ENCODE measurements around the gene C9orf40. TPM values are rescaled to one million over a fixed set of nuclear protein-coding genes. Genes with fewer than 3 reads are reported as not detected.

Gene C9orf40
- 10 to 100 TPM in 3 of 4 donors, 1 to 10 TPM in 1; 9.5 to 20.8 (median 11.4) TPM for polyA plus RNA-seq
- long read RNA-seq, donor 1, transcript C9orf40-201 (2 exons, 2,327 nt), result major isoform, 30 of 66 reads
- long read RNA-seq, donor 1, partial matches to known transcripts, result 36 of 66 reads
- long read RNA-seq, donor 1, other reads (novel, unspliced or antisense), result 0 of 66 reads
- long read RNA-seq, donor 2, partial matches to known transcripts, result 0 of 4 reads
- long read RNA-seq, donor 2, other reads (novel, unspliced or antisense), result 0 of 4 reads
- long read RNA-seq, donor 3, transcript C9orf40-201 (2 exons, 2,327 nt), result major isoform, 13 of 19 reads
- long read RNA-seq, donor 3, partial matches to known transcripts, result 6 of 19 reads
- long read RNA-seq, donor 3, other reads (novel, unspliced or antisense), result 0 of 19 reads
- long read RNA-seq, donor 4, result 0 reads
- long read RNA-seq, donor 5, partial matches to known transcripts, result 0 of 3 reads
- long read RNA-seq, donor 5, other reads (novel, unspliced or antisense), result 0 of 3 reads
- long read RNA-seq, donor 6, transcript C9orf40-201 (2 exons, 2,327 nt), result major isoform, 14 of 25 reads
- long read RNA-seq, donor 6, partial matches to known transcripts, result 11 of 25 reads
- long read RNA-seq, donor 6, other reads (novel, unspliced or antisense), result 0 of 25 reads
- long read RNA-seq, donor 7, transcript C9orf40-201 (2 exons, 2,327 nt), result major isoform, 10 of 10 reads
- long read RNA-seq, donor 7, partial matches to known transcripts, result 0 of 10 reads
- long read RNA-seq, donor 7, other reads (novel, unspliced or antisense), result 0 of 10 reads
- long read RNA-seq, donor 8, result 0 reads
- long read RNA-seq, donor 9, partial matches to known transcripts, result 0 of 4 reads
- long read RNA-seq, donor 9, other reads (novel, unspliced or antisense), result 0 of 4 reads
- long read RNA-seq, donor 10, transcript C9orf40-201 (2 exons, 2,327 nt), result major isoform, 9 of 9 reads
- long read RNA-seq, donor 10, partial matches to known transcripts, result 0 of 9 reads
- long read RNA-seq, donor 10, other reads (novel, unspliced or antisense), result 0 of 9 reads

GRCh38 chr9:74952201-74953151 lies at the start of gene C9orf40:
TSS of gene C9orf40 (minus strand) at chr9:74952912. CDS start at chr9:74952611, 301 bp downstream.
- FAIRE-seq (no peak), DNase-seq (peak; percentile 86 to 96)
- Histone ChIP-seq H3K27ac (ENCODE audit: low read depth in 1 of 3, low read length in 2 of 3) (peak within 1 kb of the TSS; percentile 98 to 100 (median 98)), H3K4me1 (ENCODE audit: control insufficient read depth in 3 of 3, insufficient read depth in 2 of 3, low read depth in 1 of 3, low read length in 2 of 3) (peaks cover 0 to 13% (median 2%) of the 10 kb centered on the region in 3 donors), H3K27me3 (ENCODE audit: control insufficient read depth in 3 of 3, insufficient read depth in 3 of 3, low read length in 3 of 3) (no peaks in the 10 kb centered on the region), H3K36me3 (ENCODE audit: control insufficient read depth in 3 of 3, insufficient read depth in 2 of 3, low read depth in 1 of 3, low read length in 3 of 3) (no peaks in the 10 kb centered on the region), H3K4me3 (ENCODE audit: low read depth in 1 of 3, low read length in 3 of 3) (peak within 1 kb of the TSS; percentile 76 to 83 (median 81)), H3K9me3 (ENCODE audit: control insufficient read depth in 2 of 2, insufficient read depth in 1 of 2, low read depth in 1 of 2, low read length in 1 of 2) (no peaks in the 10 kb centered on the region)
- WGBS, 3 donors, result 0% methylated on average over 111 to 125 of the region's 125 CpGs

- Histone ChIP-seq H3K27ac (ENCODE audit: low read depth in 1 of 3, low read length in 2 of 3) (peak overlapping the region in 2 of 3 donors; percentile 46 to 48), H3K4me1 (ENCODE audit: control insufficient read depth in 3 of 3, insufficient read depth in 2 of 3, low read depth in 1 of 3, low read length in 2 of 3) (peaks cover 0 to 15% (median 2%) of the 10 kb centered on the region in 3 donors), H3K9me3 (ENCODE audit: control insufficient read depth in 2 of 2, insufficient read depth in 1 of 2, low read depth in 1 of 2, low read length in 1 of 2) (no peaks in the 10 kb centered on the region), H3K4me3 (ENCODE audit: low read depth in 1 of 3, low read length in 3 of 3) (no peak overlapping the region), H3K36me3 (ENCODE audit: control insufficient read depth in 3 of 3, insufficient read depth in 2 of 3, low read depth in 1 of 3, low read length in 3 of 3) (peaks cover 0 to 2% (median under 1%) of the 10 kb centered on the region in 3 donors), H3K27me3 (ENCODE audit: control insufficient read depth in 3 of 3, insufficient read depth in 3 of 3, low read length in 3 of 3) (no peaks in the 10 kb centered on the region)
- WGBS, 3 donors, result 26 to 40% (median 39%) methylated on average over 4 of the region's 4 CpGs
- peak; percentile 97 for FAIRE-seq
- peak; percentile 96 to 97 for DNase-seq
These were observed 49.2 kb upstream of the C9orf40 start for GRCh38 chr9:75001719-75002421.

- DNase-seq, result no peak
- Histone ChIP-seq H3K4me3 (ENCODE audit: low read depth in 1 of 3, low read length in 3 of 3) (no peak overlapping the region), H3K9me3 (ENCODE audit: control insufficient read depth in 2 of 2, insufficient read depth in 1 of 2, low read depth in 1 of 2, low read length in 1 of 2) (no peaks in the 10 kb centered on the region), H3K27me3 (ENCODE audit: control insufficient read depth in 3 of 3, insufficient read depth in 3 of 3, low read length in 3 of 3) (no peaks in the 10 kb centered on the region), H3K36me3 (ENCODE audit: control insufficient read depth in 3 of 3, insufficient read depth in 2 of 3, low read depth in 1 of 3, low read length in 3 of 3) (peaks cover 2 to 4% (median 2%) of the 10 kb centered on the region in 3 donors), H3K27ac (ENCODE audit: low read depth in 1 of 3, low read length in 2 of 3) (peak overlapping the region in 1 of 3 donors; percentile 46), H3K4me1 (ENCODE audit: control insufficient read depth in 3 of 3, insufficient read depth in 2 of 3, low read depth in 1 of 3, low read length in 2 of 3) (peaks cover 0 to 15% (median 2%) of the 10 kb centered on the region in 3 donors)
- 92 to 96% (median 93%) methylated on average over 2 of the region's 2 CpGs for WGBS, 3 donors
- FAIRE-seq, result no peak
These were observed 48.1 kb upstream of the C9orf40 start for GRCh38 chr9:75000835-75001234.

- Histone ChIP-seq H3K4me3 (ENCODE audit: low read depth in 1 of 3, low read length in 3 of 3) (no peak overlapping the region), H3K4me1 (ENCODE audit: control insufficient read depth in 3 of 3, insufficient read depth in 2 of 3, low read depth in 1 of 3, low read length in 2 of 3) (no peaks in the 10 kb centered on the region), H3K27me3 (ENCODE audit: control insufficient read depth in 3 of 3, insufficient read depth in 3 of 3, low read length in 3 of 3) (no peaks in the 10 kb centered on the region), H3K9me3 (ENCODE audit: control insufficient read depth in 2 of 2, insufficient read depth in 1 of 2, low read depth in 1 of 2, low read length in 1 of 2) (no peaks in the 10 kb centered on the region), H3K27ac (ENCODE audit: low read depth in 1 of 3, low read length in 2 of 3) (no peak overlapping the region), H3K36me3 (ENCODE audit: control insufficient read depth in 3 of 3, insufficient read depth in 2 of 3, low read depth in 1 of 3, low read length in 3 of 3) (peaks cover 0 to 6% (median 2%) of the 10 kb centered on the region in 3 donors)
- DNase-seq (no peak), FAIRE-seq (no peak)
These were observed 32.3 kb upstream of the C9orf40 start for GRCh38 chr9:74985041-74985440.

GRCh38 chr9:74983709-74984108 lies 31.0 kb upstream of the C9orf40 start:
- 95 to 97% (median 96%) methylated on average over 1 of the region's 1 CpG for WGBS, 3 donors
- FAIRE-seq, result no peak
- H3K9me3 ChIP-seq (ENCODE audit: control insufficient read depth in 2 of 2, insufficient read depth in 1 of 2, low read depth in 1 of 2, low read length in 1 of 2), result no peaks in the 10 kb centered on the region
- H3K4me1 ChIP-seq (ENCODE audit: control insufficient read depth in 3 of 3, insufficient read depth in 2 of 3, low read depth in 1 of 3, low read length in 2 of 3), result no peaks in the 10 kb centered on the region
- no peak overlapping the region for H3K27ac ChIP-seq (ENCODE audit: low read depth in 1 of 3, low read length in 2 of 3)
- no peaks in the 10 kb centered on the region for H3K27me3 ChIP-seq (ENCODE audit: control insufficient read depth in 3 of 3, insufficient read depth in 3 of 3, low read length in 3 of 3)
- peaks cover 0 to 3% (median 3%) of the 10 kb centered on the region in 3 donors for H3K36me3 ChIP-seq (ENCODE audit: control insufficient read depth in 3 of 3, insufficient read depth in 2 of 3, low read depth in 1 of 3, low read length in 3 of 3)
- no peak overlapping the region for H3K4me3 ChIP-seq (ENCODE audit: low read depth in 1 of 3, low read length in 3 of 3)
- DNase-seq, result no peak

GRCh38 chr9:74979844-74980243 lies 27.1 kb upstream of the C9orf40 start:
- H3K9me3 ChIP-seq (ENCODE audit: control insufficient read depth in 2 of 2, insufficient read depth in 1 of 2, low read depth in 1 of 2, low read length in 1 of 2), result no peaks in the 10 kb centered on the region
- no peak overlapping the region for H3K4me3 ChIP-seq (ENCODE audit: low read depth in 1 of 3, low read length in 3 of 3)
- H3K27me3 ChIP-seq (ENCODE audit: control insufficient read depth in 3 of 3, insufficient read depth in 3 of 3, low read length in 3 of 3), result no peaks in the 10 kb centered on the region
- FAIRE-seq, result no peak
- H3K27ac ChIP-seq (ENCODE audit: low read depth in 1 of 3, low read length in 2 of 3), result no peak overlapping the region
- 96 to 97% (median 97%) methylated on average over 4 of the region's 4 CpGs for WGBS, 3 donors
- peaks cover 0 to 7% (median 3%) of the 10 kb centered on the region in 3 donors for H3K36me3 ChIP-seq (ENCODE audit: control insufficient read depth in 3 of 3, insufficient read depth in 2 of 3, low read depth in 1 of 3, low read length in 3 of 3)
- DNase-seq, result no peak
- no peaks in the 10 kb centered on the region for H3K4me1 ChIP-seq (ENCODE audit: control insufficient read depth in 3 of 3, insufficient read depth in 2 of 3, low read depth in 1 of 3, low read length in 2 of 3)

- H3K4me1 ChIP-seq (ENCODE audit: control insufficient read depth in 3 of 3, insufficient read depth in 2 of 3, low read depth in 1 of 3, low read length in 2 of 3), result no peaks in the 10 kb centered on the region
- FAIRE-seq, result no peak
These were observed 24.6 kb upstream of the C9orf40 start for GRCh38 chr9:74977287-74977686.

More at GRCh38 chr9:74977287-74977686, 24.6 kb upstream of the C9orf40 start:
- H3K4me3 ChIP-seq (ENCODE audit: low read depth in 1 of 3, low read length in 3 of 3), result no peak overlapping the region
- DNase-seq, result no peak
- no peaks in the 10 kb centered on the region for H3K9me3 ChIP-seq (ENCODE audit: control insufficient read depth in 2 of 2, insufficient read depth in 1 of 2, low read depth in 1 of 2, low read length in 1 of 2)
- 89 to 98% (median 97%) methylated on average over 4 of the region's 4 CpGs for WGBS, 3 donors
- no peak overlapping the region for H3K27ac ChIP-seq (ENCODE audit: low read depth in 1 of 3, low read length in 2 of 3)
- H3K27me3 ChIP-seq (ENCODE audit: control insufficient read depth in 3 of 3, insufficient read depth in 3 of 3, low read length in 3 of 3), result no peaks in the 10 kb centered on the region
- peaks cover 0 to 5% (median 0%) of the 10 kb centered on the region in 3 donors for H3K36me3 ChIP-seq (ENCODE audit: control insufficient read depth in 3 of 3, insufficient read depth in 2 of 3, low read depth in 1 of 3, low read length in 3 of 3)

Data from small intestine (tissue), 16 donors.